Measurements from ENCODE around the gene TNNT3.

Gene TNNT3

GRCh38 chr11:1921574-1922141, 2.2 kb downstream of the TNNT3 start:
- peaks cover 5% of the 10 kb centered on the region for H3K4me1 ChIP-seq (ENCODE audit: insufficient read depth, poor library complexity, severe bottlenecking)
- no peak overlapping the region for H3K4me3 ChIP-seq (ENCODE audit: severe bottlenecking)
- ATAC-seq (ENCODE audit: low read depth) (no peak), DNase-seq (ENCODE audit: low spot score) (peak; percentile 64)
- no peak for TF ChIP-seq CTCF (IDR thresholded peaks at IDR 0.05; ENCODE audit: poor library complexity, severe bottlenecking)
- H3K9me3 ChIP-seq (ENCODE audit: severe bottlenecking): no peaks in the 10 kb centered on the region
- H3K27ac ChIP-seq (ENCODE audit: poor library complexity, severe bottlenecking): no peak overlapping the region
- no peaks in the 10 kb centered on the region for H3K36me3 ChIP-seq (ENCODE audit: low read depth)
- H3K27me3 ChIP-seq (ENCODE audit: insufficient read depth, poor library complexity, severe bottlenecking): no peaks in the 10 kb centered on the region

- H3K27me3 ChIP-seq (ENCODE audit: insufficient read depth, poor library complexity, severe bottlenecking): no peaks in the 10 kb centered on the region
- H3K4me1 ChIP-seq (ENCODE audit: insufficient read depth, poor library complexity, severe bottlenecking): peaks cover 13% of the 10 kb centered on the region
- ATAC-seq (ENCODE audit: low read depth) (no peak), DNase-seq (ENCODE audit: low spot score) (peak; percentile 37)
- H3K9me3 ChIP-seq (ENCODE audit: severe bottlenecking): no peaks in the 10 kb centered on the region
- H3K36me3 ChIP-seq (ENCODE audit: low read depth): no peaks in the 10 kb centered on the region
- H3K27ac ChIP-seq (ENCODE audit: poor library complexity, severe bottlenecking): no peak overlapping the region
- no peak overlapping the region for H3K4me3 ChIP-seq (ENCODE audit: severe bottlenecking)
- TF ChIP-seq CTCF (IDR thresholded peaks at IDR 0.05; ENCODE audit: poor library complexity, severe bottlenecking): no peak
Measured at GRCh38 chr11:1922481-1923081, 3.1 kb downstream of the TNNT3 start.

GRCh38 chr11:1923201-1923956, 3.9 kb downstream of the TNNT3 start:
- peaks cover 13% of the 10 kb centered on the region for H3K4me1 ChIP-seq (ENCODE audit: insufficient read depth, poor library complexity, severe bottlenecking)
- peak; percentile 38 for DNase-seq (ENCODE audit: low spot score)
- no peak overlapping the region for H3K27ac ChIP-seq (ENCODE audit: poor library complexity, severe bottlenecking)
- no peaks in the 10 kb centered on the region for H3K36me3 ChIP-seq (ENCODE audit: low read depth)
- TF ChIP-seq CTCF (IDR thresholded peaks at IDR 0.05; ENCODE audit: poor library complexity, severe bottlenecking): no peak
- no peaks in the 10 kb centered on the region for H3K9me3 ChIP-seq (ENCODE audit: severe bottlenecking)
- no peaks in the 10 kb centered on the region for H3K27me3 ChIP-seq (ENCODE audit: insufficient read depth, poor library complexity, severe bottlenecking)
- no peak for ATAC-seq (ENCODE audit: low read depth)
- no peak overlapping the region for H3K4me3 ChIP-seq (ENCODE audit: severe bottlenecking)

GRCh38 chr11:1924181-1924580, 4.7 kb downstream of the TNNT3 start:
- Histone ChIP-seq H3K4me1 (ENCODE audit: insufficient read depth, poor library complexity, severe bottlenecking) (peaks cover 13% of the 10 kb centered on the region), H3K9me3 (ENCODE audit: severe bottlenecking) (no peaks in the 10 kb centered on the region), H3K4me3 (ENCODE audit: severe bottlenecking) (no peak overlapping the region), H3K27ac (ENCODE audit: poor library complexity, severe bottlenecking) (no peak overlapping the region), H3K36me3 (ENCODE audit: low read depth) (no peaks in the 10 kb centered on the region), H3K27me3 (ENCODE audit: insufficient read depth, poor library complexity, severe bottlenecking) (no peaks in the 10 kb centered on the region)
- no peak for ATAC-seq (ENCODE audit: low read depth)
- no peak for TF ChIP-seq CTCF (IDR thresholded peaks at IDR 0.05; ENCODE audit: poor library complexity, severe bottlenecking)
- peak; percentile 60 for DNase-seq (ENCODE audit: low spot score)

Measured in RWPE2 (cell line).